Aorta (tissue), 5 donors: ENCODE data around the gene C1orf21. TPM values are rescaled to one million over a fixed set of nuclear protein-coding genes. Genes with fewer than 3 reads are reported as not detected.

Source experiments
- ATAC-seq: fragments of 200-7000 bp; cut with Tn5 transposase; one replicate; pipeline ENCODE4 v1.9.1; 2022; ENCODE audit warnings: moderate library complexity; ENCODE audit not compliant: low FRiP score
- DNase-seq, 2 donors: peaks; one replicate each; pipeline ENCODE4 v3.0.0-alpha.2; 2020
- H3K27ac ChIP-seq, 2 donors: one replicate each; pipeline ENCODE4 v1.5.1; 2013; ENCODE audit warnings: low read length in 2 of 2, mild to moderate bottlenecking in 2 of 2, moderate library complexity in 2 of 2, control low read depth in 1 of 2, inconsistent platforms in 1 of 2, low read depth in 1 of 2
- H3K27me3 ChIP-seq, 2 donors: one replicate each; pipeline ENCODE4 v1.6.1; 2013; ENCODE audit warnings: control low read depth in 1 of 2, low read length in 1 of 2, mild to moderate bottlenecking in 1 of 2, moderate library complexity in 1 of 2; ENCODE audit not compliant: insufficient read depth in 2 of 2, control insufficient read depth in 1 of 2
- H3K36me3 ChIP-seq, 2 donors: one replicate each; pipeline ENCODE4 v1.6.1; 2013; ENCODE audit warnings: control low read depth in 1 of 2, low read length in 1 of 2, mild to moderate bottlenecking in 1 of 2; ENCODE audit not compliant: insufficient read depth in 2 of 2, control insufficient read depth in 1 of 2
- H3K4me1 ChIP-seq, 2 donors: one replicate each; pipeline ENCODE4 v1.6.1; 2013; ENCODE audit warnings: low read length in 2 of 2, control low read depth in 1 of 2, mild to moderate bottlenecking in 1 of 2, moderate library complexity in 1 of 2; ENCODE audit not compliant: insufficient read depth in 2 of 2, control insufficient read depth in 1 of 2
- H3K4me3 ChIP-seq, 2 donors: one replicate each; pipeline ENCODE4 v1.5.1; 2013; ENCODE audit warnings: low read length in 2 of 2, control low read depth in 1 of 2, mild to moderate bottlenecking in 1 of 2
- H3K9me3 ChIP-seq: one replicate; pipeline ENCODE4 v1.6.1; 2013; ENCODE audit warnings: mild to moderate bottlenecking, low read length; ENCODE audit not compliant: control insufficient read depth
- WGBS, 2 donors: extraction: QIAGEN DNeasy Blood & Tissue Kit; methylation state at CpG; one replicate each; pipeline ENCODE4 v1.1.7; 2013; 5-methylcytosine and 5-hydroxymethylcytosine counted together
- intact Hi-C, 2 donors: fragments of 100-400 bp; cut with DNase I; formaldehyde crosslinking; loops; one replicate each; pipeline versions ENCODE4 v1.14.2 to v1.15.0; 2022
- polyA plus RNA-seq, 2 donors: library from polyadenylated mRNA; stranded (reverse); fragments of 200-250 nt; gene quantifications; one replicate each; pipeline ENCODE4 v1.2.3, GENCODE V29; 2013
- total RNA-seq, 2 donors: library from RNA; stranded (reverse); fragmentation: NEBNext Ultra II Directional; extraction: Animal tissue kit (Norgen Biotek cat#: 25700); gene quantifications; one replicate each; pipeline ENCODE4 v1.2.1, GENCODE V29; 2021
- donor health status: healthy with polysubstance abuse.
- donor health status: Bipolar disorder and iron deficiency.
- donor health status: DM: no; HTN: no; CAD: no.
- donor health status: DM: no; HTN: no; CAD: no.
- donor health status: DM: yes; HTN: yes; CAD: no.

C1orf21 gene
- total and polyA plus RNA-seq, 4 donors, result 7.6 to 65.7 (median 42.9) TPM

GRCh38 chr1:184358256-184358655, 28.6 kb upstream of the C1orf21 start:
- WGBS, 2 donors, result 67 to 83% methylated on average over 1 of the region's 1 CpG
- intact Hi-C loops, result no loop called here
- Histone ChIP-seq H3K27ac (no peak overlapping the region), H3K36me3 (no peaks in the 10 kb centered on the region), H3K4me3 (no peak overlapping the region), H3K9me3 (no peaks in the 10 kb centered on the region), H3K4me1 (no peaks in the 10 kb centered on the region), H3K27me3 (no peaks in the 10 kb centered on the region)
- DNase-seq (no peak), ATAC-seq (no peak)

GRCh38 chr1:184359909-184360308, 26.9 kb upstream of the C1orf21 start:
- intact Hi-C loops, result no loop called here
- Histone ChIP-seq H3K27ac (no peak overlapping the region), H3K4me3 (no peak overlapping the region), H3K27me3 (no peaks in the 10 kb centered on the region), H3K4me1 (no peaks in the 10 kb centered on the region), H3K36me3 (no peaks in the 10 kb centered on the region), H3K9me3 (no peaks in the 10 kb centered on the region)
- DNase-seq (no peak), ATAC-seq (no peak)
- 98 to 99% methylated on average over 3 of the region's 3 CpGs for WGBS, 2 donors

GRCh38 chr1:184362876-184363275, 24.0 kb upstream of the C1orf21 start:
- no peak overlapping the region for H3K27ac ChIP-seq
- H3K4me3 ChIP-seq, result no peak overlapping the region
- intact Hi-C loops, result no loop called here
- no peaks in the 10 kb centered on the region for H3K9me3 ChIP-seq
- 93 to 100% methylated on average over 1 of the region's 1 CpG for WGBS, 2 donors
- H3K27me3 ChIP-seq, result no peaks in the 10 kb centered on the region
- DNase-seq (no peak), ATAC-seq (no peak)
- no peaks in the 10 kb centered on the region for H3K4me1 ChIP-seq
- no peaks in the 10 kb centered on the region for H3K36me3 ChIP-seq

GRCh38 chr1:184365699-184366098, 21.1 kb upstream of the C1orf21 start:
- Histone ChIP-seq H3K4me3 (no peak overlapping the region), H3K4me1 (no peaks in the 10 kb centered on the region), H3K27me3 (no peaks in the 10 kb centered on the region), H3K36me3 (no peaks in the 10 kb centered on the region), H3K9me3 (no peaks in the 10 kb centered on the region), H3K27ac (no peak overlapping the region)
- DNase-seq (no peak), ATAC-seq (no peak)
- intact Hi-C loops, result no loop called here
- WGBS, 2 donors, result 97% methylated on average over 2 of the region's 2 CpGs

GRCh38 chr1:184366997-184367396, 19.8 kb upstream of the C1orf21 start:
- no peaks in the 10 kb centered on the region for H3K9me3 ChIP-seq
- ATAC-seq (no peak), DNase-seq (no peak)
- no peak overlapping the region for H3K27ac ChIP-seq
- H3K36me3 ChIP-seq, result no peaks in the 10 kb centered on the region
- no peak overlapping the region for H3K4me3 ChIP-seq
- no peaks in the 10 kb centered on the region for H3K4me1 ChIP-seq
- H3K27me3 ChIP-seq, result no peaks in the 10 kb centered on the region
- intact Hi-C loops, result no loop called here
- 82 to 88% methylated on average over 11 of the region's 11 CpGs for WGBS, 2 donors

- intact Hi-C loops, result no loop called here
- no peaks in the 10 kb centered on the region for H3K9me3 ChIP-seq
These were observed 19.3 kb upstream of the C1orf21 start for GRCh38 chr1:184367427-184368038.

GRCh38 chr1:184368354-184368753, 18.5 kb upstream of the C1orf21 start:
- Histone ChIP-seq H3K9me3 (no peaks in the 10 kb centered on the region), H3K27ac (no peak overlapping the region), H3K36me3 (no peaks in the 10 kb centered on the region), H3K4me3 (no peak overlapping the region), H3K27me3 (no peaks in the 10 kb centered on the region), H3K4me1 (no peaks in the 10 kb centered on the region)
- no peak for ATAC-seq
- intact Hi-C loops, result no loop called here
- no peak for DNase-seq
- 75 to 82% methylated on average over 2 of the region's 2 CpGs for WGBS, 2 donors

More at GRCh38 chr1:184367427-184368038, 19.3 kb upstream of the C1orf21 start:
- WGBS, 2 donors, result 72 to 85% methylated on average over 1 of the region's 1 CpG
- DNase-seq (no peak), ATAC-seq (no peak)
- H3K27me3 ChIP-seq, result no peaks in the 10 kb centered on the region
- no peak overlapping the region for H3K27ac ChIP-seq
- no peaks in the 10 kb centered on the region for H3K36me3 ChIP-seq
- no peak overlapping the region for H3K4me3 ChIP-seq
- no peaks in the 10 kb centered on the region for H3K4me1 ChIP-seq

- Histone ChIP-seq H3K27me3 (no peaks in the 10 kb centered on the region), H3K4me3 (no peak overlapping the region), H3K9me3 (no peaks in the 10 kb centered on the region), H3K4me1 (no peaks in the 10 kb centered on the region), H3K27ac (no peak overlapping the region), H3K36me3 (no peaks in the 10 kb centered on the region)
- 76 to 83% methylated on average over 4 of the region's 4 CpGs for WGBS, 2 donors
- intact Hi-C loops, result no loop called here
- ATAC-seq, result no peak
- DNase-seq, result no peak
These were observed 16.0 kb upstream of the C1orf21 start for GRCh38 chr1:184370850-184371249.

- 58 to 72% methylated on average over 4 of the region's 4 CpGs for WGBS, 2 donors
- DNase-seq (no peak), ATAC-seq (no peak)
- Histone ChIP-seq H3K9me3 (no peaks in the 10 kb centered on the region), H3K27me3 (no peaks in the 10 kb centered on the region), H3K4me3 (no peak overlapping the region), H3K27ac (no peak overlapping the region), H3K4me1 (no peaks in the 10 kb centered on the region), H3K36me3 (no peaks in the 10 kb centered on the region)
- intact Hi-C loops, result no loop called here
These were observed 13.7 kb upstream of the C1orf21 start for GRCh38 chr1:184373155-184373554.
